WTC11 (cell line): ENCODE data around the gene SCYGR1. TPM values are rescaled to one million over a fixed set of nuclear protein-coding genes. Genes with fewer than 3 reads are reported as not detected.

ENCODE experiments used
- ATAC-seq: fragments of 200-7000 bp; cut with Tn5 transposase; 2 replicates; pipeline ENCODE4 v1.10.0; 2021; ENCODE audit warnings: mild to moderate bottlenecking, moderate library complexity
- CTCF ChIA-PET: fragments of 300-600 bp; sonication (Branson Sonifier 250); formaldehyde crosslinking; loops from one replicate; lab custom pipeline; 2021; ENCODE audit warnings: antibody characterized with exemption; lab: Charles Lee
- POLR2A ChIA-PET: fragments of 350-600 bp; sonication (Branson Sonifier 250); formaldehyde crosslinking; loops from one replicate; lab custom pipeline; 2021; ENCODE audit warnings: antibody characterized with exemption; lab: Charles Lee
- DNase-seq: peaks from one replicate; pipeline ENCODE4 v3.0.0; 2021; ENCODE audit warnings: low spot score
- H3K27ac Mint-ChIP-seq: 2 replicates; pipeline ENCODE4 v1.8.0; 2021; ENCODE audit warnings: mixed read lengths
- H3K27me3 Mint-ChIP-seq: 2 replicates; pipeline ENCODE4 v1.8.0; 2021; ENCODE audit warnings: low read depth, mild to moderate bottlenecking, moderate library complexity, mixed read lengths
- H3K36me3 Mint-ChIP-seq: 2 replicates; pipeline ENCODE4 v1.8.0; 2021; ENCODE audit warnings: mixed read lengths
- H3K4me1 Mint-ChIP-seq: 2 replicates; pipeline ENCODE4 v1.8.0; 2022; ENCODE audit warnings: mixed read lengths
- H3K4me3 Mint-ChIP-seq: 2 replicates; pipeline ENCODE4 v1.8.0; 2021; ENCODE audit warnings: mild to moderate bottlenecking, moderate library complexity, mixed read lengths
- H3K9me3 Mint-ChIP-seq: 2 replicates; pipeline ENCODE4 v1.8.0; 2021; ENCODE audit warnings: mixed read lengths
- AFF4 ChIP-seq: sonication (generic); formaldehyde crosslinking; IDR thresholded peaks from 2 replicates; pipeline ENCODE4 v1.8.1; 2023; ENCODE audit warnings: mild to moderate bottlenecking, missing genetic modification reagents, borderline replicate concordance
- ATF1 ChIP-seq: sonication (generic); formaldehyde crosslinking; IDR thresholded peaks from 2 replicates; pipeline ENCODE4 v1.8.1; 2023; ENCODE audit warnings: mild to moderate bottlenecking, moderate library complexity, missing genetic modification reagents
- ATF3 ChIP-seq: sonication (generic); formaldehyde crosslinking; conservative IDR thresholded peaks from 2 replicates; pipeline ENCODE4 v1.8.1; 2022; ENCODE audit warnings: mild to moderate bottlenecking, missing genetic modification reagents
- ELF4 ChIP-seq: sonication (generic); formaldehyde crosslinking; IDR thresholded peaks from 2 replicates; pipeline ENCODE4 v1.8.1; 2022; ENCODE audit warnings: low read depth, mild to moderate bottlenecking, moderate library complexity, missing genetic modification reagents
- EMX1 ChIP-seq: fragments of 250-450 bp; sonication (Bioruptor Pico); IDR thresholded peaks from 2 replicates; pipeline ENCODE4 v1.8.0; 2021; ENCODE audit warnings: mild to moderate bottlenecking
- FOXJ3 ChIP-seq: sonication (generic); formaldehyde crosslinking; IDR thresholded peaks from 2 replicates; pipeline ENCODE4 v1.9.0; 2021; ENCODE audit warnings: missing genetic modification reagents, mild to moderate bottlenecking, borderline replicate concordance
- HMGXB4 ChIP-seq: sonication (generic); formaldehyde crosslinking; IDR thresholded peaks from 2 replicates; pipeline ENCODE4 v1.8.1; 2023; ENCODE audit warnings: mild to moderate bottlenecking, moderate library complexity, missing genetic modification reagents
- JUN ChIP-seq: sonication (generic); formaldehyde crosslinking; IDR thresholded peaks from 2 replicates; pipeline ENCODE4 v1.8.0; 2023; ENCODE audit warnings: mild to moderate bottlenecking, missing genetic modification reagents
- PRDM15 ChIP-seq: sonication (generic); formaldehyde crosslinking; IDR thresholded peaks from 2 replicates; pipeline ENCODE4 v1.8.0; 2022; ENCODE audit warnings: missing genetic modification reagents
- PREB ChIP-seq: sonication (generic); formaldehyde crosslinking; IDR thresholded peaks from 2 replicates; pipeline ENCODE4 v1.8.1; 2022; ENCODE audit warnings: mild to moderate bottlenecking, missing genetic modification reagents, moderate library complexity, borderline replicate concordance
- RORB ChIP-seq: fragments of 250-450 bp; sonication (Bioruptor Pico); IDR thresholded peaks from 2 replicates; pipeline ENCODE4 v1.9.0; 2021; ENCODE audit warnings: mild to moderate bottlenecking
- SMAD3 ChIP-seq: sonication (generic); formaldehyde crosslinking; IDR thresholded peaks from 2 replicates; pipeline ENCODE4 v1.8.0; 2022; ENCODE audit warnings: missing genetic modification reagents, mild to moderate bottlenecking, borderline replicate concordance
- SOX15 ChIP-seq: fragments of 250-450 bp; sonication (Bioruptor Pico); IDR thresholded peaks from 2 replicates; pipeline ENCODE4 v1.9.0; 2021; ENCODE audit warnings: mild to moderate bottlenecking
- TCF7 ChIP-seq: sonication (generic); formaldehyde crosslinking; IDR thresholded peaks from 2 replicates; pipeline ENCODE4 v1.8.0; 2022; ENCODE audit warnings: mild to moderate bottlenecking, low read depth, missing genetic modification reagents, moderate library complexity
- TEAD1 ChIP-seq: sonication (generic); formaldehyde crosslinking; IDR thresholded peaks from 2 replicates; pipeline ENCODE4 v1.8.0; 2022; ENCODE audit warnings: mild to moderate bottlenecking, missing genetic modification reagents
- TP53 ChIP-seq: sonication (generic); formaldehyde crosslinking; IDR thresholded peaks from 2 replicates; pipeline ENCODE4 v1.8.1; 2023; ENCODE audit warnings: mild to moderate bottlenecking, missing genetic modification reagents
- USF1 ChIP-seq: sonication (generic); formaldehyde crosslinking; IDR thresholded peaks from 2 replicates; pipeline ENCODE4 v1.8.0; 2022; ENCODE audit warnings: mild to moderate bottlenecking, missing genetic modification reagents
- USF2 ChIP-seq: sonication (generic); formaldehyde crosslinking; IDR thresholded peaks from 2 replicates; pipeline ENCODE4 v1.8.1; 2023; ENCODE audit warnings: mild to moderate bottlenecking, missing genetic modification reagents, moderate library complexity
- ZNF425 ChIP-seq: fragments of 250-450 bp; sonication (Bioruptor Pico); conservative IDR thresholded peaks from 2 replicates; pipeline ENCODE4 v1.9.0; 2021; ENCODE audit warnings: mild to moderate bottlenecking
- total RNA-seq: library from RNA; stranded (reverse); gene quantifications from 3 replicates; pipeline ENCODE4 v1.2.3, GENCODE V29; 2021

SCYGR1 gene
- total RNA-seq, 1 experiment from 2014 or later = not detected

GRCh38 chr2:227376656-227377396 is 10.9 kb downstream of the SCYGR1 start (continued):
- TF ChIP-seq USF1 (CRISPR knock-in tag) = no peak

- ATAC-seq = no peak
- no peaks in the 10 kb centered on the region for H3K27me3 Mint-ChIP-seq
- POLR2A ChIA-PET = no interaction called here
- no peak overlapping the region for H3K27ac Mint-ChIP-seq
- TF ChIP-seq HMGXB4 (CRISPR knock-in tag) (no peak), FOXJ3 (CRISPR knock-in tag) (no peak), SMAD3 (CRISPR knock-in tag) (no peak), ATF3 (CRISPR knock-in tag) (no peak), TP53 (CRISPR knock-in tag) (no peak), TEAD1 (no peak), PRDM15 (no peak), USF2 (CRISPR knock-in tag) (no peak), TCF7 (CRISPR knock-in tag) (no peak), ATF1 (CRISPR knock-in tag) (no peak), PREB (CRISPR knock-in tag) (no peak), RORB (CRISPR knock-in tag) (no peak), EMX1 (no peak)
- no peaks in the 10 kb centered on the region for H3K9me3 Mint-ChIP-seq
- H3K36me3 Mint-ChIP-seq = no peaks in the 10 kb centered on the region
- no peak overlapping the region for H3K4me3 Mint-ChIP-seq
- H3K4me1 Mint-ChIP-seq = peaks cover 9% of the 10 kb centered on the region
- DNase-seq = no peak
- CTCF ChIA-PET = no interaction called here
These were observed 13.6 kb downstream of the SCYGR1 start for GRCh38 chr2:227374158-227374557.

GRCh38 chr2:227373389-227373788 is 14.4 kb downstream of the SCYGR1 start:
- ChIA-PET POLR2A (no interaction called here), CTCF (no interaction called here)
- DNase-seq (no peak), ATAC-seq (no peak)
- H3K27ac Mint-ChIP-seq = no peak overlapping the region
- H3K27me3 Mint-ChIP-seq = no peaks in the 10 kb centered on the region
- peaks cover 9% of the 10 kb centered on the region for H3K4me1 Mint-ChIP-seq
- no peak overlapping the region for H3K4me3 Mint-ChIP-seq
- no peaks in the 10 kb centered on the region for H3K36me3 Mint-ChIP-seq
- peaks cover 4% of the 10 kb centered on the region; the same call in 1 of the 2 replicates for H3K9me3 Mint-ChIP-seq
- no peak for TF ChIP-seq ELF4 (CRISPR knock-in tag)
- no peak for TF ChIP-seq AFF4 (CRISPR knock-in tag)
- TF ChIP-seq SOX15 = no peak
- no peak for TF ChIP-seq ZNF425 (CRISPR knock-in tag)
- no peak for TF ChIP-seq JUN (CRISPR knock-in tag)
